Psoas muscle (tissue), 8 donors: Measurements from ENCODE around the gene CERS6. TPM values are rescaled to one million over a fixed set of nuclear protein-coding genes. Genes with fewer than 3 reads are reported as not detected.
"Not testable (repeated sequence)": the region's sequence is repeated elsewhere in the genome, so short reads cannot be mapped to it uniquely, and the experiment has no call there.

Source experiments
- ATAC-seq, 4 donors: fragments of 200-7000 bp; cut with Tn5 transposase; one replicate each; pipeline ENCODE4 v1.9.1; 2020; ENCODE audit warnings: moderate library complexity in 3 of 4, mild to moderate bottlenecking in 2 of 4
- DNase-seq, 2 donors: peaks; one replicate each; pipeline ENCODE4 v3.0.0-alpha.2; 2020
- H3K27ac ChIP-seq: fragments of 200-600 bp; one replicate; pipeline ENCODE4 v1.8.0; 2022
- H3K27me3 ChIP-seq, 3 donors: fragments of 200-600 bp in 1 of 3; one replicate each; pipeline versions ENCODE4 v1.6.1 to v1.8.0; 2013 to 2022; ENCODE audit warnings: low read length in 2 of 3, mild to moderate bottlenecking in 2 of 3, moderate library complexity in 1 of 3; ENCODE audit not compliant: insufficient read depth in 3 of 3
- H3K36me3 ChIP-seq, 2 donors: fragments of 200-600 bp in 1 of 2; one replicate each; pipeline versions ENCODE4 v1.6.1 to v1.8.0; 2013 to 2022; ENCODE audit warnings: low read depth in 1 of 2, mild to moderate bottlenecking in 1 of 2, moderate library complexity in 1 of 2; ENCODE audit not compliant: insufficient read depth in 1 of 2
- H3K4me1 ChIP-seq: fragments of 200-600 bp; one replicate; pipeline ENCODE4 v1.8.0; 2022
- H3K4me3 ChIP-seq: fragments of 200-600 bp; one replicate; pipeline ENCODE4 v1.8.0; 2022; ENCODE audit warnings: mild to moderate bottlenecking
- H3K9me3 ChIP-seq: fragments of 200-600 bp; one replicate; pipeline ENCODE4 v1.8.0; 2022
- WGBS, 3 donors: extraction: QIAGEN DNeasy Blood & Tissue Kit; methylation state at CpG; one replicate each; pipeline versions ENCODE4 v1.1.6 to v1.1.7; 2013; 5-methylcytosine and 5-hydroxymethylcytosine counted together
- intact Hi-C, 2 donors: fragments of 100-400 bp; cut with DNase I; formaldehyde crosslinking; loops; one replicate each; pipeline versions ENCODE4 v1.11.0 to v1.14.2; 2022
- long read RNA-seq, 2 donors: library from polyadenylated mRNA; unstranded; transcript quantifications; one replicate each; pipeline ENCODE4 v2.0.0, GENCODE V29; 2021
- polyA plus RNA-seq, 3 donors: library from polyadenylated mRNA; stranded (reverse); fragments of 200-250 nt; gene quantifications; one replicate each; pipeline ENCODE4 v1.2.3, GENCODE V29; 2013
- total RNA-seq, 4 donors: library from RNA; stranded (reverse); fragmentation: NEBNext Ultra II Directional in 2 of 4; extraction: Animal tissue kit (Norgen Biotek cat#: 25700) in 2 of 4; gene quantifications; one replicate each; pipeline versions ENCODE4 v1.2.1 to v1.2.4, GENCODE V29; 2021 to 2023
- TF ChIP-seq, protein P1 (sequence below): fragments of 200-600 bp; IDR thresholded peaks from one replicate; pipeline ENCODE4 v1.8.0; 2022; ENCODE audit warnings: antibody characterized with exemption
- donor health status: healthy with polysubstance abuse.
- donor health status: DM: no; HTN: no; CAD: no; lungs with moderate emphysema.
- donor health status: Bipolar disorder and iron deficiency.
- donor health status: healthy.
- donor health status: DM: yes; HTN: yes; CAD: no.
- donor health status: DM: no; HTN: no; CAD: no.
- donor health status: DM: no; HTN: no; CAD: no.
- donor health status: DM: yes; HTN: yes; CAD: no.

Gene CERS6, protein sequence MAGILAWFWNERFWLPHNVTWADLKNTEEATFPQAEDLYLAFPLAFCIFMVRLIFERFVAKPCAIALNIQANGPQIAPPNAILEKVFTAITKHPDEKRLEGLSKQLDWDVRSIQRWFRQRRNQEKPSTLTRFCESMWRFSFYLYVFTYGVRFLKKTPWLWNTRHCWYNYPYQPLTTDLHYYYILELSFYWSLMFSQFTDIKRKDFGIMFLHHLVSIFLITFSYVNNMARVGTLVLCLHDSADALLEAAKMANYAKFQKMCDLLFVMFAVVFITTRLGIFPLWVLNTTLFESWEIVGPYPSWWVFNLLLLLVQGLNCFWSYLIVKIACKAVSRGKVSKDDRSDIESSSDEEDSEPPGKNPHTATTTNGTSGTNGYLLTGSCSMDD
- total RNA-seq (10 to 100 TPM; 11.2 to 18.1 (median 13.5) TPM), polyA plus RNA-seq (1 to 10 TPM; 4.8 to 6.9 (median 4.8) TPM)
- long read RNA-seq, donor 1, full-length matches to known transcripts = 2 of 2 reads
- long read RNA-seq, donor 1, partial matches to known transcripts = 0 of 2 reads
- long read RNA-seq, donor 1, other reads (novel, unspliced or antisense) = 0 of 2 reads
- long read RNA-seq, donor 2, full-length matches to known transcripts = 8 of 13 reads
- long read RNA-seq, donor 2, partial matches to known transcripts = 0 of 13 reads
- long read RNA-seq, donor 2, other reads (novel, unspliced or antisense) = 5 of 13 reads

DNA sequence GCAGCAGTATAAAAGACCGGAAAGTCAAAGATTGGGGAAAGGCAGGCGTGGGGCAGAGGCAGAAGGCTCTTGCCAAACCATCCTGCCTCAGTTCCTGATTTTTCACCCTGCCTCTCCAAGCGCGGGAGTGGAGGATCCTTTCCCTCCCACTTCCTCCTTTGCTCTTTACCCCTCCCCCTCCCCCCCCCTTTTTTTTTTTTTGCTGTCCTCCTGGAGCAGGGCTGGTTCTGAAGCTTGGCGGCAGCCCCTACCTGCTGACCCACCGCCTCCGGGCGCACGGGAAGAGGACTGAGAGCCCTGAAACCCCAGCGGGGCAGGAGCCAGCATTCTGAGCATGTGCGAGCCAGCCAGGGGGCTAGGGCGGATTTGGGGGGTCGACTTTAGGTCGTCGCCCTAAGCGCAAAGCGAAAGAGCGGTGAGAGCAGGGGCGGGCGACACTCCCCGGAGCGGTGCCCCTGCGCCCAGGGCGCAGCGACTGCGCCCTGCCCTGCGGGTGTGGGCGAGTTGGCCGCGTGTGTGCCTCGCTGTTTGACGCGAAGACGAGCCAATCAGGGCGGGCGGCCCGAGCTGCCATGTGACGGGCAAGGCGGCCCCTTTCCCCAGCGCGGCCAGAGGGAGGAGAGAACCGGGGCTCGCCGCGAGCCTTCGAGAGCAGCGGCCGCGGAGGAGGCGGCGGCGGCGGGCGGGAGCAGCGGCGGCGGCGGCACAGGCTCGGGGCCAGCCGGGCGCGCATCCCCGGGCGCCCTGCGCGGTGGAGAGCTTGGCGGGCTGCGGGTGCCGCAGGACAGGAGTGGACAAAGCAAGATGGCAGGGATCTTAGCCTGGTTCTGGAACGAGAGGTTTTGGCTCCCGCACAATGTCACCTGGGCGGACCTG is at the start of gene CERS6:
CERS6 (plus strand) TSS at position 628 of the 876 bp plus-strand sequence; CDS start at position 805, 177 bp downstream.
- TF ChIP-seq, protein P1, sequence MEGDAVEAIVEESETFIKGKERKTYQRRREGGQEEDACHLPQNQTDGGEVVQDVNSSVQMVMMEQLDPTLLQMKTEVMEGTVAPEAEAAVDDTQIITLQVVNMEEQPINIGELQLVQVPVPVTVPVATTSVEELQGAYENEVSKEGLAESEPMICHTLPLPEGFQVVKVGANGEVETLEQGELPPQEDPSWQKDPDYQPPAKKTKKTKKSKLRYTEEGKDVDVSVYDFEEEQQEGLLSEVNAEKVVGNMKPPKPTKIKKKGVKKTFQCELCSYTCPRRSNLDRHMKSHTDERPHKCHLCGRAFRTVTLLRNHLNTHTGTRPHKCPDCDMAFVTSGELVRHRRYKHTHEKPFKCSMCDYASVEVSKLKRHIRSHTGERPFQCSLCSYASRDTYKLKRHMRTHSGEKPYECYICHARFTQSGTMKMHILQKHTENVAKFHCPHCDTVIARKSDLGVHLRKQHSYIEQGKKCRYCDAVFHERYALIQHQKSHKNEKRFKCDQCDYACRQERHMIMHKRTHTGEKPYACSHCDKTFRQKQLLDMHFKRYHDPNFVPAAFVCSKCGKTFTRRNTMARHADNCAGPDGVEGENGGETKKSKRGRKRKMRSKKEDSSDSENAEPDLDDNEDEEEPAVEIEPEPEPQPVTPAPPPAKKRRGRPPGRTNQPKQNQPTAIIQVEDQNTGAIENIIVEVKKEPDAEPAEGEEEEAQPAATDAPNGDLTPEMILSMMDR = no peak
- Histone ChIP-seq H3K27ac (peak within 1 kb of the TSS; percentile 88), H3K9me3 (no peaks in the 10 kb centered on the region), H3K4me3 (peak within 1 kb of the TSS; percentile 98), H3K4me1 (peaks cover 15% of the 10 kb centered on the region), H3K36me3 (no peaks in the 10 kb centered on the region), H3K27me3 (no peaks in the 10 kb centered on the region)
- intact Hi-C loops = loop anchor here (5.0 kb wide), 3 partner anchors 66 to 186 kb away; no protein-coding TSS in a partner anchor
- ATAC-seq (peak; percentile 98 to 99 (median 99)), DNase-seq (peak; percentile 97 to 98)
- WGBS, 3 donors = 1 to 3% (median 2%) methylated on average over 50 to 72 of the region's 72 CpGs

DNA sequence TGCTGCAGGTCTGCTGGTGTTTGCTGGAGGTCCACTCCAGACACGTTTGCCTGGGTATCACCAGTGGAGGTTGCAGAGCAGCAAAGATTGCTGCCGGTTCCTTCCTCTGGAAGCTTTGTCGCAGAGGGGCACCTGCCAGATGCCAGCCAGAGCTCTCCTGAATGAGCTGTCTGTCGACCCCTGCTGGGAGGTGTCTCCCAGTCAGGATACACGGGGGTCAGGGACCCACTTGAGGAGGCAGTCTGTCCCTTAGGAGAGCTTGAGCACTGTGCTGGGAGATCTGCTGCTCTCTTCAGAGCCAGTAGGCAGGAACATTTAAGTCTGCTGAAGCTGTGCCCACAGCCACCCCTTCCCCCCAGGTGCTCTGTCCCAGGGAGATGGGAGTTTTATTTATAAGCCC is 43.8 kb upstream of the CERS6 start:
- ATAC-seq, intact Hi-C loops, H3K9me3 ChIP-seq, H3K27me3 ChIP-seq, H3K4me1 ChIP-seq, DNase-seq, H3K4me3 ChIP-seq, H3K36me3 ChIP-seq, H3K27ac ChIP-seq: not testable (repeated sequence)
- WGBS, 3 donors = 79 to 85% (median 81%) methylated on average over 4 to 5 of the region's 5 CpGs

DNA sequence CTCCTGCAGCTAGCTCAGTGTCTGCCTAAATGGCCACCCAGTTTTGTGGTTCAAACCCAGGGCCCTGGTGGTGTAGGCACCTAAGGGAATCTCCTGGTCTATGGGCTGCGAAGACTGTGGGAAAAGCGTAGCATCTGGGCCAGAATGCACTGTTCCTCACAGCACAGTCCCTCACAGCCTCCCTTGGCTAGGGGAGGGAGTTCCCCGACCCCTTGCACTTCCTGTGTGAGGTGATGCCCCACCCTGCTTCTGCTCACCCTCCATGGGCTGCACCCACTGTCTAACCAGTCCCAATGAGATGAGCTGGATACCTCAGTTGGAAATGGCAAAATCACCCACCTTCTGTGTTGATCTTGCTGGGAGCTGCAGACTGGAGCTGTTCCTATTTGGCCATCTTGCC is 43.0 kb upstream of the CERS6 start:
- 85 to 93% (median 90%) methylated on average over 3 of the region's 3 CpGs for WGBS, 3 donors
- ATAC-seq, H3K27me3 ChIP-seq, H3K4me1 ChIP-seq, H3K27ac ChIP-seq, intact Hi-C loops, H3K9me3 ChIP-seq, DNase-seq, H3K36me3 ChIP-seq, H3K4me3 ChIP-seq: not testable (repeated sequence)

DNA sequence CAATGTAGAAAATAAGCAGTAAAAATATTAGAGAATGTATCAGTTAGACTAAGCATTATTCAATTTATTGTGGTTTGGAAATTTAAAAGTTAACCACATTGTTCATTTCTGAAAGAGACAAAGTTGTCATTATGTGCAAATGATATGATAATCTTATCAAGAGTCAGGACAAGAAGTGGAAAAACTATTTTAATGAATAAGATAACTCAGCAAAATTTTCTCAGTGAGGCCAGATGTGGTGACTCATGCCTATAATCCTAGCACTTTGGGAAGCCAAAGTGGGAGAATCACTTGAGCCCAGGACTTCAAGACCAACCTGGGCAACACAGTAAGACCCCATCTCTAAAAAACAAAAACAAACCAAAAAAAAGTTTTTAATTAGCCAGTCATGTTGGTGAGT is 39.5 kb upstream of the CERS6 start:
- no peak overlapping the region for H3K4me3 ChIP-seq
- H3K9me3 ChIP-seq = no peaks in the 10 kb centered on the region
- no peaks in the 10 kb centered on the region for H3K4me1 ChIP-seq
- DNase-seq (no peak), ATAC-seq (no peak)
- no peaks in the 10 kb centered on the region for H3K36me3 ChIP-seq
- no peaks in the 10 kb centered on the region for H3K27me3 ChIP-seq
- TF ChIP-seq, protein P1 = no peak
- no peak overlapping the region for H3K27ac ChIP-seq
- intact Hi-C loops = no loop called here

DNA sequence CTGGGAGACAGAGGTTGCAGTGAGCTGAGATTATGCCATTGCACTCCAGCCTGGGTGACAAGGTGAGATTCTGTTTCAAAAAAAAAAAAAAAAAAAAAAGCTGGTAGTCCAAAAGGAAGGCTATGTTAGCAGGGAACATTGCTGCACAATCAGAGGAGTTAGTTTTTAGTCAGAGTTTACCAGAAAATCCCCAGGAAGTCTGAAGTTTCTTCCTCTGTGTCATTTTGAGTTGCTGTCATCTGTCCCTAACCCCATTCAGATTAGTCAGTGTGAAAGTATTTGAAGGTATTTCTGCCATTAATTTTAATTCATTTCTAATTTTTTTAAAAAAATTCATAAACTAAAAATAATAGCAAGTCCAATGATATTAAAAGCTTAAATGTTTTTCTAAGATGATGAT is 33.5 kb upstream of the CERS6 start:
- intact Hi-C loops = no loop called here
- H3K27ac ChIP-seq = no peak overlapping the region
- no peaks in the 10 kb centered on the region for H3K4me1 ChIP-seq
- TF ChIP-seq, protein P1 = no peak
- no peaks in the 10 kb centered on the region for H3K36me3 ChIP-seq
- H3K9me3 ChIP-seq = no peaks in the 10 kb centered on the region
- H3K4me3 ChIP-seq = no peak overlapping the region
- ATAC-seq (no peak), DNase-seq (no peak)
- H3K27me3 ChIP-seq = no peaks in the 10 kb centered on the region
